GOT3 (cell line): ENCODE results near the gene SIK3.
"Not testable (repeated sequence)": the region's sequence is repeated elsewhere in the genome, so short reads cannot be mapped to it uniquely, and the experiment has no call there.

Experiments used
- DNase-seq: peaks from one replicate; lab custom pipeline; 2025; ENCODE audit warnings: mixed read lengths; lab: John Stamatoyannopoulos, UW

SIK3 gene

GRCh38 chr11:117045956-117046355 is 52.3 kb downstream of the SIK3 start:
- no peak for DNase-seq

DNA sequence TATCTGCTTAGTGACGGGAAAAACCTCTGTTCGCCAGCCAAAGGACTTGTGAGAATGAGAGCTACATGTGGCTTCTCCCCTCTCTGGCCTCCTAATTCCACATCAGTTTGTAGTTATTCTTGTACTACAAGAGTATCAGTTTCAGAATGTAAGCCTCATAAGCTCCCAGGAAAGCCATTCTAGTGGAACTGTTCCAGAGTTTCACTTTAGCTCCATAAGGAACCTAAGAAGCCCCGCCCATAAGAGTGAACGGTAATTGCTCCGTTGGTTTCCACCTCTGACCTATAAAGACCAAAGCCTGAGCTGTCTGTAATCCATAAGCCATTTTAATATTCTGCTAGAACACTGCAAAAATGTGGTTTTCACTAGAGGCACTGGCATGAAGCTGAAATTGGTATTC is 53.0 kb downstream of the SIK3 start:
- DNase-seq: no peak

DNA sequence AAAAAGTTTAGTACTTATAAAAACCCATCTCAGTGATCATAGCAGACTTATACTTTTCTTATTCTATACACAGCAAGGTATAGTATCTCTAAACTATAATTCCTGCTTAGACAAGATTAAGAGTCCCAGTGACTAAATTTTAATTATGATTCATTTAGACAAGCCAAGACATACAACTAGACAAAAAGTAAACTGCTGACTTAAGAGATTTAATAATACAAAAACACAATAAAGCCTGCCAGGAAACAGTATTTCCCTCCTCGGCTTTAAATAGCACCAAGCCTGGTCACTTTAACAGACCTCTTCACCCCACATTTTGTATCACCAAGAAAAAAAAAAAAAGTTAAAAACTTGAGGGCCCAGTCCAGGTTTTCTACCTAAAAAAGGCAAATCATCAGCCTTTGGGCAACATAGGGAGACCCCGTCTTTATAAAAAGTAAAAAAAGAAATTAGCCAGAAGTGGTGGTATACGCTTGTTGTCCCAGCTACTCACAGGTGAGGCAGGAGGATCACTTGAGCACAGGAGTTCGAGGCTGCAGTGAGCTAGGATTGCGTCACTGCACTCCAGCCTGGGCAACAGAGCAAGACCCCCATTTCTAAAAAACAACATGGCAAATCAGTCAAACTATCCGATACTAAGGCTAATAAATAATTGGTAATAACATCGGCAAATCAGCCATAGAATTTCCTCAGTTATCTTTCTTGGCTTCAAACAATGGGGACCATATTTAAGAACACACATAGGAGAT is 53.8 kb downstream of the SIK3 start:
- no peak for DNase-seq

- no peak for DNase-seq
Measured at GRCh38 chr11:117042689-117043088, 55.5 kb downstream of the SIK3 start.

- DNase-seq: no peak
Measured at GRCh38 chr11:117039900-117040299, 58.3 kb downstream of the SIK3 start.

GRCh38 chr11:117039270-117039669 is 59.0 kb downstream of the SIK3 start:
- DNase-seq: no peak

DNA sequence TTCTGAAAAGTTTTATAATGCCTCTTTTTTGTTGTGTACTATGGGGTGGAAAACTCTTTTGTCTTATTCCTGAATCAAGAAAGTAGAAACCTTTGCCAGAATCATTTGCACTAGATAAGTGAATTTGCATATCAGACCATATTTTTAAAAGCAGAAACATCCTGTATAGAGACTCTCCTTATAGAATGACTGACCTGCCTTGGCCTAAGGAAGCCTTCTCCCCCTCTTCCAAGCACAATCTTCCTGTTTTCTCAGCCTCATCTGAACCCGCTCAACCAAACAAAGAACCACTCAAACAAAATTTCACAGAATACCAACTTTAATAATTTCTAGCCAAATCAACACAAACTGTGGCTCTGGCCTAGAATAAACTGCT is 60.3 kb downstream of the SIK3 start:
- no peak for DNase-seq

DNA sequence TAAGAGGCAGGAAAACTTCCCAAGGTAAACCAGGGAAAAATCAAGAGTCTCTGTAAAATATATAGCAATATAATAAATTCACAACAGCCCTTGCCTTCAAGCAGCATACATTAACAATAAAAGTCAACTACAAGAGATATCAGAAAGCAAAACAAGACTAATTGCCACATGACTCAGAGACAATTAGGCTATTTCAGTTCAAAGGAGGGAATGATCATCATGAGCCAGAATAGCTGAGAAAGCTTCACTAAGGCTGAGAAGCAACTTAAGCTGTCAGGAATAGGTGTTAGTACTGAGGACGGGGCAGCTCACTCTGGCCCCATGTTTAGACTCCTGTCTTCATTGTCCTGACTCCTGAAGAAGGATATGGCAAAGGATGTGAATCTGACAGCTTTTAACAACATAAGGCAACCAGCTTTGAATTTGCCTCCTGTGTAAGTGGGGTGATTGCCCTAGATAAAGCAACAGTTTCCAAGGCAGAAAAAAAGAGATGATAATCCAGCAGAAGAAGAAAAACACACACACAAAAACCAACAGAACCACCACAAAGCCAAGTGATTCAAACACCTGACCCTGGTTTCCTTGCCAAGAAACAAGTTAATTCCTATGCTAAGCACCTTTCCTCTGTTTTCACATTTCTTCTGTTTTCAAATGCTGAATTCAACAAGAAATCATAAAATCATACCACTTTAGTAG is 60.8 kb downstream of the SIK3 start:
- no peak for DNase-seq

DNA sequence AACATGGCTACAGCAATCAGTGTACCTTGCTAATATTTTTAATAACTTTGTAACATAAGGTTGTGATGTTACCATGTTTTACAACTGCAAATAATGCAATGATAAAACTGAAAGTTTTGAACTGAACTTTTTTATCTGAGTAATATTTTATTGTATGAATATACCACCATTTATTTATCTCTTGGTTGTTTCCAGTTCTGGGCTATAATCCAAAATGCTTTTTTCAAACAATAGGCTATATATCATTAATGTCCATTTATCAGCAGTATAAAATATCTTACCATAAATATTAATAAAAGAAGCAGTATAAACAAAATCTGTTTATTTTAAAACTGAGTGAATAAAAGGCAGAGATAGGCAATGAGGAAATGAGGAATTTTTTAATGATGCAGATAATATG is 63.3 kb downstream of the SIK3 start:
- no peak for DNase-seq

DNA sequence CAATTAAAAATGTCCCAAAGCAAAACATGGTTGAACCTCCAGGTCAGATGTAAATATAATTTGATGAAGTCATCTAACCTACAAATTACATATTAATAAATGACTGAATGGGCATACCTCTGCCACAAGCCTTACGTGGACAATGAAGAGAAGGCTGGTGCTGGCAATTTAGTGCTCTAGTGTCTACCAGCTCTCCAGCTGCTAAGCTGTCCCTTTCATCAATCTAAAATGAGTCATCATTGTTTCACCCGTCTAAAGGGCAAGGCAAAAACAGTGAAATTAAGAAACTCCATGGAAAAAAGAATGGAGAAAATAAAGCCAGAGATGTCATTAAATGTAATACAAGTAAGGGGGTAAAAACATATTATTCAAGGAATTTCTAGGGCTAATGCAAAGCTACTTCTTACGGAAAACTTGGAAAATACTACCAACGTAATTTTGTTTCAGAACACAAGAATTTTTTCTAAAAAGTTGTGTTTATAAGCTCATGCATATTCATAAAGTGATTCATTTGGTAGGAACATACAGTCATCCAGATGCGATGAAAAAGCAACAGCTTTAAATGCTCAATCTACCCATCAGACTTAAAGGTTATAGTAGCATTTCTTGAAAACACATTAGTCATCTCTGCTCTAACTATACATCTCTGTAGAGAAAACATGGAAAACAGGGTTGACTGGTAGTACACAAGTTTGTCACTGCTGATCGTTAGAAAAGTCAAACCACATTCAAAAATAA is 71.5 kb downstream of the SIK3 start:
- DNase-seq: no peak

- not testable (repeated sequence) for DNase-seq
Measured at GRCh38 chr11:117023707-117024106, 74.5 kb downstream of the SIK3 start.

DNA sequence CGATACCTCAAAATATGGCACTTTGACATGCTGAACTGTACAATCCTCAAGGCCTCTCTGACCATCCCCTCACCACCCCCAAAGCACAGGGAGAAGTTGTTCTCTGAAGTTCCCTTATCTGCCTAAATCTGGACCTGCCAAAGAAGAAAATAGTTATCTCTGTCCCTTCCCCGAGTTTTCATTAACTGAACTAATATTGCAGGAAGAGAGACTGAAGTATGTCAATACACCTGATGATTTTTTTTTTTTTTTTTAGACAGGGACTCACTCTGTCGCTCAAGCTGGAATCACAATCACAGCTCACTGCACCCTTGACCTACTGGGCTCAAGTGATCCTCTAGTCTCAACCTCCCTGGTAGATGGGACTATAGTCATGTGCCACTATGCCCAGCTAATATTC is 75.0 kb downstream of the SIK3 start:
- no peak for DNase-seq

DNA sequence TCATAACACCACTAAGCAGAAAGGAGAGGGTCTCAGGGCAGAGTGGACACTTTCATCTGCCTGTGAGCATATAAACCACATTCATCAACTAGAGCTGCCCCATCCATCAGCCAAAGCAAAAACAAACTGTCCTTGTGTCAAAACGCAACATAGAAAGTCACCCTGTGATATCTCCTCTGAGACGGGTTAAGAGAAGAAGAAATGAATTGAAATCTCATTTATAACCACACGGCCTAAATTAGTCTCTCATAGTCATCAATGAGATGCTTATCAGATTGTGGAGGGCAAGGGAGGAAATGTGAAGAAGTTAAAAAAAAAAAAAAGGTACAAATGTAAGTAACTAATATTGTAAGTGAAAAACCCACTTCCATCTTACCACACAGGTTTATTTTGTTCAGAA is 75.7 kb downstream of the SIK3 start:
- DNase-seq: no peak

GRCh38 chr11:117020869-117021564 is 77.2 kb downstream of the SIK3 start:
- no peak for DNase-seq

DNA sequence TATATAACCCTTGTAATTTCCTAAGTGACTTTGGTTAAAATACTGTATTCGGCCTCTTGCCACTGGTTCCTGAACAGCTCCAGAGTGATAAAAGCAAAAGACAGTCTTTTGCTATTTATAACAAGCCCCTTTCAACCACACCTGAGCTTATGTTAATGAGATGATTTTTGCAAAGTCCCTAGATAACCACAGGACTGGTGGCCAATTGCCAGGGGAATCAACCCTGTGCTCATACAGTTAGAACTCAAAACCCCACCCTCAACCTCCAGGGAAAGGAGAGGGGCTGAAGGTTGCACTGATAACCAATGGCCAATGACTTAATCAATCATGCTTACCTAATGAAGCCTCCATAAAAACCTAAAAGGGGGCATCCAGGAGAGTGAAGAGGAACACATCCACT is 77.9 kb downstream of the SIK3 start:
- no peak for DNase-seq

DNA sequence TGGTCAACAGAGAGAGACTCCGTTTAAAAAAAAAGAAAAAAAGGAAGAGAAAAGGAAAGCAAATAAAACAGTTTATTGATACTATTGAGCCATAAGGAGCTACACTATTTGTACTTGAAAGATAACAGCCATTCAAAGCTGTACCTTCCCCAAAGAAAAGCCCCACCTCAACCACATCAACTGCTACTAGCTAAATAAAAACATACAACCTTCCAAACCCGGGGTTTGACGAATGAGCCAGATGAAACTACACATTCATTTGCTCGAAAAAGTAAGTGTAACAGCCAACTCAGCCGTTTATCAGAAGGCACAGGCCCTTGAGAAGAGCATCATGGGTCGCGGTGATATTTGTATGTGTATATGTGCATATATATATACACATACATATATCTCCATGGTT is 78.4 kb downstream of the SIK3 start:
- DNase-seq: no peak

DNA sequence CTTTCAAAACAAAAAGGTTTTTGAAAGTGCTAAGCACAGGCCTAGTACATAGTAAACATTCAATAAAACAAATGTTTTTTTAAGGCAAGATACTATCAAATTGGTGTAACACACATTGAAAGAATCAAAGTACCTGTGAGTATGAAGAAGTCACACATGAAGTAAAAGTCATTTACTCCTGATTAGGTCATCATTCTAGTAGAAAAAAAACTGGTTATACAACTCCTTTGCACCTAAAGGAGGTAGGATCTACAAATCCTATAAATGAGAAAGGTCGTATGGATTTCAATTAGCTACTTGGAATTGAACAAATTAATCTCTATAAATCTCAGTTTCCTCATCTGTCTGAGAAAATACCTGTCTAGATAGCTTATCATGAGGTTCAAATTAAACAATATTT is 80.8 kb downstream of the SIK3 start:
- DNase-seq: no peak

DNA sequence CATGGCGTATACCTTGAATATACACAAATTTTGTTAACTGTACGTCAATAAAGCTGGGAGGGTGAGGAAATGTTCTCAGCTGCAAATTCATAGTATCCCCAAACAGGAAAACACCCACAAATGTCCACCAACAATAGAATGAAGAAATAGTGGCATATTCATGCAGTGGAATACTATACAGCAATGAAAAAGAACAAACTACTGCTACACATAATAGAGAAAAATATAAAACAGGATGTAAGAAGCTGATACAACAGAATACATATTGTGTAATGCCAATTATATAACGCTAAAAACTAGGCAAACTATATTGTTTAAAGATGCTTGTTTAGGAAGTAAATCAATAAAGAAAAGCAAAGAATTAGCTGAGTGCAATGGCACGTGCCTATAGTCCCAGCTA is 81.5 kb downstream of the SIK3 start:
- DNase-seq: no peak

GRCh38 chr11:117016246-117016645 is 82.0 kb downstream of the SIK3 start:
- DNase-seq: no peak

DNA sequence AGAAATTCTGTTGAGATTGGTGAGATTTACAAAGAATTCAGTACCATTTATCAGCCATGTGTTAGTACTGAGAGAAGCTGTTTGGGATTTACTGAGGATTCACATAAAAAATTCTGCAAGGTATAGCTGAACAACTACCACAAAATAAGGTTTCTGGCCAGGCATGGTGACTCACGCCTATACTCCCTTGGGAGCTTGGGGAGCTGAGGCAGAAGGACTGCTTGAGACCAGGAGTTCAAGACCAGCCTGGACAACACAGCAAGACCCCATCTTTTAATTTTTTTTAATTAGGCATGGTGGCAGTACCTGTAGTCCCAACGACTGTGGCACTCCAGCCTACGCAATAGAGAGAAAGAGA is 86.7 kb downstream of the SIK3 start:
- DNase-seq: no peak

- DNase-seq: no peak
Measured at GRCh38 chr11:117010808-117011540, 87.3 kb downstream of the SIK3 start.
